HG03196 (cell line): ENCODE results near the gene PRKAB2.
"Not testable (repeated sequence)": the region's sequence is repeated elsewhere in the genome, so short reads cannot be mapped to it uniquely, and the experiment has no call there.

Experiments
- ATAC-seq: cut with Tn5 transposase; IDR thresholded peaks from one replicate; pipeline ENCODE4 v1.9.1; 2021; ENCODE audit not compliant: unreplicated experiment

The PRKAB2 gene

DNA sequence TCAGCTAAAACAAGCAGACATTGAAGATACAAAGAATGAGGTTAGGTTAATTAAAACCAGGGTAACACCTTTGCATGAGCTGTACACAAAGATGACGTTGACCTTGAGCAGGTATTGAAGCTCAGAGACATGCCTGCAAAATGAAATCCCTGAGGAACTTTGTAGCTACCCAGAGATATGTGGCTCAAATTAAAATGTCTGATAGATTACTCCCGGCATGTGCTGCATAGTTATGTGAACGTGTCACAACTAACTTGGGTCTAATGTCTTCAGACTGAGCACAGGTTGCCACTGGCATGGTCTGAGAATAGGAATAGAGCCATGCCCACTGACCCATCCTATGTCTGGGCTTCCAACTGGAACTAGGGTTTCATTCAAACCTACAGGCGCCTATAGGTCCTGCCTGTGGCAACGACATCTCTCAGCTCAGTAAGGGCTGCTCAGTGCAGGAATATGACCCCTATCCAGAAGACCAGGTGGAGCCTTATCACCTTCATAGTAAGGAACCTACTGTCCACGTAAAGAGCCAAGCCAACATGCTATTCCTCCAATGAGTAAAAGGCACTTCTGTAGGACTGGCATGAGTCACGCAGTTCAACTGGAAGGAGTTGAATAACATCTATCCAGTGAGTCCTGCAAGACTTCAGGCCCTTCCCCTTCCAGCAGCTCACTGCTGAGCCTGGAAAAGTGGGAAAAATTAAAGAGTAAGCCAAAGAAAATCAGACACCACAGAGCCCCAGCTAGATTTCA lies 60.7 kb downstream of the PRKAB2 start:
- no peak for ATAC-seq

DNA sequence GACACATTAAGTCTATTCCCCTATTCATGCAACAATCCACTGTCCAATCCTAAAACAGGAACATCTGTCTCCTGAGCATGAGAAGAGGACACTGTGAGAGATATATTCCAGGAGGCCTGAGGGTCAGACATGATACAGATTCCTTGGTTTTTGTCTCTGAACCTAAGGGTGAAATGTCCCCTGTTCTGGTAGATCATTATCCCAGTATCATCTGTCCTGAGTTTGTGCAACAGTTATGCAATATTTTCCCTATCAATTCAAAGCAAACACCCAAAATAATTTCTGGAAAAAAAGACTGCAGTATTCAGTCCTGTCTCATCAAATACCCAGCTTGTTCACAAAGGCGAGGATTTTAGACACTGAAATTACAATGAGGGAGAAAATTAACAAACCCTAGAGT lies 61.4 kb downstream of the PRKAB2 start:
- no peak for ATAC-seq

DNA sequence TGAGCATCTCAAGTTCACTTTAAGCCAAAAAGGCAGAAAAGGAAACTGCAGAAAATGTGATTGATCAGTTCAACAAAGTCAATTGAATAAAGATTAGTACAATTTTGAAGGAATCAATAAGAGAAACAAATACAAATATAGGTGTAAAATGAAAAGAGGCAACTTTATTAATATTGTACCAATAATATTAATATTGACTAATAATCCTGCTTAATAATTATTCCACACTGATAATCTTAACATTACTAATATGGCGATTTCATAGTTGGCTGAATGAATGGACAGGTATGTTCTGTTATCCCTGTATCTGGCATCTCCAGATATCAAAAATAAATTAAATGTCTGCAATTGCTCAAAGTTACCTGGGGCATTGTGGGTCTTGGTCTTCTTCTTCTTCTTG lies 61.8 kb downstream of the PRKAB2 start:
- ATAC-seq, result no peak

DNA sequence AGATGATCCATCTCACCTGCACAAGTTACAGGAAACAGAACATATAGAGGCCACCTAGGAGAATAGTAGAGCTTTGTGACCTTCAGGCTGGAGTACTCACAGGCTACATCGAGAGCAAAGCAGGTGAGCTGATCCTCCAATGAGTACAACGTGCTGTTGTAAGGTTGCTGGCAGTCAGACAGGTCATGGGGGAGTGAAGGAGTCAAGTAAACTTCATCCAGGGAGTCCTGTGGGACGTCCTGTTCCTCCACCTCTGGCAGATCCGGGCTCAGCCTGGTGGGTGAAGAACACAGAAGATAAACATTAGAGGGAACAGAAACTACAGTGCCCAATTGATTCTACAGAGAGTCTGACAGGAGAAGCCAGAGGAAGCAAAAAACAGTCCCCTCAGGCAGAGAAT lies 62.5 kb downstream of the PRKAB2 start:
- no peak for ATAC-seq

DNA sequence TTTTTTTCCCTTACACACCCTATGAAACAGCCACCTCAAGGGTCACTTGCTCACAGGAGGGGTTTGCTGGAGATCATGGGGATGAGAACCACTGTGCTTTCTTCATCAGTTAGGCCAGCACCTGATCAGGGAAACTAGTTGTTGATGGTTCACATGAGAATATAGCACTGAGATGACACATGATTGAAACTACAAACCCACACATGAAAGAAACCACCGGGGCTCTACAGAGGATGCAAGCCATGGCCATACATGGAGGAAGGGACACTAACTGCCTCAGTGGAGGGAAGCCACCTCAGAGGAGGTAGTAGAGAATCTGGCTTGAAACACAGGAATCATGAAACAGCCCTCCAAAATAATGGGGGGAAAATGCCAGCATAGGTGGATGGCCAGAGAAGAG lies 63.2 kb downstream of the PRKAB2 start:
- no peak for ATAC-seq

DNA sequence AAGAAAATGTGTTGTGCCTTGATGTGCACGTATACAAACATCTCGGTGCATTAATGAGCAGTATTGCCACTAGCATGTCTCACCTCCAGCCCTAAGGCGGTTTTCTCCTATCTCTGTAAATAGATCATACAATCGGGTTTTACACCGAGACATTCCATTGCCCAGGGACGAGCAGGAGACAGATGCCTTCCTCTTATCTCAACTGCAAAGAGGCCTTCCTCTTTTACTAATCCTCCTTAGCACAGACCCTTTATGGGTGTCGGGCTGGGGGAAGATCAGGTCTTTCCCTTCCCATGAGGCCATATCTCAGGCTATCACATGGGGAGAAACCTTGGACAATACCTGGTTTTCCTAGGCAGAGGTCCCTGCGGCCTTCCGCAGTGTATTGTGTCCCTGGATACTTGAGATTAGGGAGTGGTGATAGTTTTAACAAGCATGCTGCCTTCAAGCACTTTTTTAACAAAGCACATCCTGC lies 65.8 kb downstream of the PRKAB2 start:
- ATAC-seq, result not testable (repeated sequence)

DNA sequence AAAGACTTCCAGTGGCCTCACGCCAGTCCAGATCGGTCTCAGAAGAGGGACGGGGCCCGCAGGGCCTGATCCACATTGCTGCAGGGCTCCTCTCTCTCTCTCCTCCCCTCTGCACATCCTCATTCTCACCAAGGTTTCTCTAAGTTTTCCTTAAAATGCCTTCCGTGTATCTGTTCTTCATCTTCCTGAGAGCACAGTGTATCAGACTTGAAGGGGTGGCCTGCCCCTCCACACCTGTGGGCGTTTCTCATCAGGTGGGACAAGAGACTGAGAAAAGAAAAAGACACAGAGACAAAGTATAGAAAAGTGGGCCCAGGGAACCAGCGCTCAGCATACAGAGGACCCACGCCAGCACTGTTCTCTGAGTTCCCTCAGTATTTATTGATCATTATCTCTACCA lies 66.4 kb downstream of the PRKAB2 start:
- ATAC-seq, result no peak
